SK-N-MC (cell line): Measurements from ENCODE around the gene S100A11.

Experiments
- EZH2 ChIP-seq: fragments of 200-600 bp; sonication (generic); IDR thresholded peaks from one replicate; pipeline ENCODE4 v1.6.1; 2017; ENCODE audit warnings: antibody characterized with exemption
- FOXP2 ChIP-seq: optimal IDR thresholded peaks from 2 replicates; pipeline ENCODE3; 2011; ENCODE audit warnings: mild to moderate bottlenecking, moderate library complexity; ENCODE audit not compliant: insufficient read depth; ENCODE audit errors: extremely low read length, control extremely low read depth
- POLR2AphosphoS5 ChIP-seq: IDR thresholded peaks from 2 replicates; pipeline ENCODE4 v1.6.1; 2012; ENCODE audit warnings: mild to moderate bottlenecking, low read depth, low read length, borderline replicate concordance

DNA sequence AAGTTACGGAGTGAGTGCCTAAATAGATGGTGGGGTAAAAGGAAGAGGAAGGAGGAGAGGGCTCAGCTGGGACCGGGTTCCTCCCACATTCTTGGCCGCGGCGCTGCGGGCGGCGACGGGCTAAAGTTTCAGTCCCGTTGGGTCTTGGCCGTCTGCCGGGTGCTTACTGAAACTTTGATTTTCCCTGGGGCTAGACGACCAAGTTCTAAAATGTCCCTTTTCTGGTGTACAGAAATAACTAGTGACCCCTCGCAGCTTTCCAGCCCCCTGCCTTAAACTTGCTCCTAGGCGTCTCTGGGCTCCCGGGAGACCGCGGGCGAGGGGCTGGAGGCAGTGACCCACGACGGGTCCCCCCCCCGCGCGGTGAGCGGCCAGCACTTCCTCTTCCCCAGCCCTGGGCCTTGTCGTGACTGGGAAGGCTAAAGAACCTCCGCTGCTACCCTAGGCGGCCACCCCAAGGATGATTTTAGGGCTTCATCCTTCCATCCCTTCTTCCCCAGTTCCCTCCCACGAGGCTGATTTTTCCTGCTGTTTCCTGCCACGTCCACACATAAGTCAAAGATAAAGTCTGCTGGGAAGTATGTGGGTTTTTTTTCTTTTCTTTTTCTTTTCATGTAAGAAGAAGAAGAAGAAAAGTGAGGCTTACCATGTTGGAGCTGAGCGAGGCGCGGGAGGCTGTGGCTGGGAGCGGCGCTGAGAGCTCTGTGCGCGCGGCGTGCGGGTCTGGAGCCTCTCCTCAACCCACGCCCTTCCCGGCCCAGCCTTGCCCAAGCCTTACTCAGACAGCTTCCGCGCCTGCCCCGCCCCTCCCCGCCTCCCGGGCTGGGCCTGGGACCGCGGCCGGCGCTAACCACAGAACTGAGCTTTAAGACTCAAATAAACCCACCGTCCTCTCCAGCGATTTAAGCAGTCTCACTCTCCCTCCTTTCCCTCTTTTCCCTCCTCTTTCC, at the start of gene S100A11:
- no peak for TF ChIP-seq FOXP2
- no peak for TF ChIP-seq EZH2
- TF ChIP-seq POLR2AphosphoS5, result peak; percentile 78
